H9 (cell line): Measurements from ENCODE around the gene LRRC8E. TPM values are rescaled to one million over a fixed set of nuclear protein-coding genes. Genes with fewer than 3 reads are reported as not detected.
A peak's percentile ranks its signal among the peaks of the same experiment; 100 is the strongest.

ENCODE experiments used
- DNase-seq: peaks from one replicate; pipeline ENCODE4 v3.0.0-alpha.2; 2017
- H2AFZ ChIP-seq: one replicate; pipeline ENCODE4 v1.6.1; 2013; ENCODE audit warnings: mild to moderate bottlenecking, low read length, control low read depth, moderate library complexity
- H2AK5ac ChIP-seq: 2 replicates; pipeline ENCODE4 v1.6.1; 2013; ENCODE audit warnings: low read length, control low read depth, mixed read lengths; ENCODE audit not compliant: insufficient read length
- H2BK120ac ChIP-seq: one replicate; pipeline ENCODE4 v1.6.1; 2013; ENCODE audit warnings: low read depth, mild to moderate bottlenecking, low read length, control low read depth, inconsistent platforms; ENCODE audit not compliant: poor library complexity, severe bottlenecking
- H2BK12ac ChIP-seq: 2 replicates; pipeline ENCODE4 v1.6.1; 2013; ENCODE audit warnings: low read length, control low read depth, mixed read lengths, low read depth; ENCODE audit not compliant: insufficient read length
- H2BK15ac ChIP-seq: 2 replicates; pipeline ENCODE4 v1.6.1; 2013; ENCODE audit warnings: low read depth, low read length, control low read depth
- H2BK20ac ChIP-seq: one replicate; pipeline ENCODE4 v1.6.1; 2013; ENCODE audit warnings: low read depth, mild to moderate bottlenecking, low read length, control low read depth, inconsistent platforms; ENCODE audit not compliant: poor library complexity, severe bottlenecking
- H2BK5ac ChIP-seq: 2 replicates; pipeline ENCODE4 v1.6.1; 2013; ENCODE audit warnings: low read length, control low read depth, mixed read lengths; ENCODE audit not compliant: insufficient read length
- H3K14ac ChIP-seq: 2 replicates; pipeline ENCODE4 v1.6.1; 2013; ENCODE audit warnings: low read length, control low read depth; ENCODE audit not compliant: insufficient read depth
- H3K18ac ChIP-seq: 2 replicates; pipeline ENCODE4 v1.6.1; 2013; ENCODE audit warnings: low read depth, mild to moderate bottlenecking, mixed read lengths, low read length, control low read depth; ENCODE audit not compliant: insufficient read length
- H3K23ac ChIP-seq: 2 replicates; pipeline ENCODE4 v1.6.1; 2013; ENCODE audit warnings: low read length, control low read depth, mixed read lengths, low read depth; ENCODE audit not compliant: insufficient read length
- H3K23me2 ChIP-seq: 2 replicates; pipeline ENCODE4 v1.6.1; 2013; ENCODE audit warnings: low read depth, mild to moderate bottlenecking, mixed read lengths, low read length, control low read depth; ENCODE audit not compliant: insufficient read length, poor library complexity, severe bottlenecking
- H3K27ac ChIP-seq: 2 replicates; pipeline ENCODE4 v1.5.1; 2013; ENCODE audit warnings: low read length, control low read depth, mixed read lengths, low read depth; ENCODE audit not compliant: insufficient read length
- H3K27me3 ChIP-seq: 2 replicates; pipeline ENCODE4 v1.6.1; 2013; ENCODE audit warnings: low read length, control low read depth, inconsistent platforms; ENCODE audit not compliant: insufficient read depth
- H3K4ac ChIP-seq: 2 replicates; pipeline ENCODE4 v1.6.1; 2013; ENCODE audit warnings: low read depth, mild to moderate bottlenecking, control low read depth, inconsistent platforms, low read length, moderate library complexity
- H3K4me1 ChIP-seq: 2 replicates; pipeline ENCODE4 v1.6.1; 2013; ENCODE audit warnings: low read length, control low read depth, inconsistent platforms; ENCODE audit not compliant: insufficient read depth
- H3K4me2 ChIP-seq: 2 replicates; pipeline ENCODE4 v1.6.1; 2013; ENCODE audit warnings: low read length, control low read depth, mixed read lengths; ENCODE audit not compliant: insufficient read length, insufficient read depth
- H3K56ac ChIP-seq: 2 replicates; pipeline ENCODE4 v1.6.1; 2013; ENCODE audit warnings: low read depth, mild to moderate bottlenecking, mixed read lengths, low read length, control low read depth; ENCODE audit not compliant: insufficient read length
- H3K79me1 ChIP-seq: 2 replicates; pipeline ENCODE4 v1.6.1; 2013; ENCODE audit warnings: low read depth, mild to moderate bottlenecking, moderate library complexity, low read length, control low read depth, inconsistent platforms; ENCODE audit not compliant: insufficient read depth, poor library complexity, severe bottlenecking
- H3K79me2 ChIP-seq: 2 replicates; pipeline ENCODE4 v1.6.1; 2013; ENCODE audit warnings: low read length, control low read depth, inconsistent platforms; ENCODE audit not compliant: insufficient read depth
- H3K9ac ChIP-seq: 2 replicates; pipeline ENCODE4 v1.6.1; 2013; ENCODE audit warnings: low read length, control low read depth, mixed read lengths; ENCODE audit not compliant: insufficient read length; ENCODE audit errors: extremely low read depth
- H3K9me3 ChIP-seq: one replicate; pipeline ENCODE4 v1.6.1; 2013; ENCODE audit warnings: low read depth, low read length, inconsistent platforms; ENCODE audit not compliant: control insufficient read depth
- H3T11ph ChIP-seq: one replicate; pipeline ENCODE4 v1.6.1; 2013; ENCODE audit warnings: mild to moderate bottlenecking, low read length, control low read depth, inconsistent platforms
- H4K20me1 ChIP-seq: one replicate; pipeline ENCODE4 v1.6.1; 2013; ENCODE audit not compliant: control insufficient read depth, insufficient read length, insufficient read depth
- H4K5ac ChIP-seq: 2 replicates; pipeline ENCODE4 v1.6.1; 2013; ENCODE audit warnings: low read depth, mild to moderate bottlenecking, mixed read lengths, low read length, control low read depth; ENCODE audit not compliant: insufficient read length
- H4K8ac ChIP-seq: replicated peaks from 2 replicates; pipeline ENCODE4 v1.6.1; 2013; ENCODE audit warnings: low read length, control low read depth, mixed read lengths, low read depth; ENCODE audit not compliant: insufficient read length
- H4K91ac ChIP-seq: 2 replicates; pipeline ENCODE4 v1.6.1; 2013; ENCODE audit warnings: low read depth, mild to moderate bottlenecking, moderate library complexity, mixed read lengths, low read length, control low read depth; ENCODE audit not compliant: insufficient read length
- H3K27ac Mint-ChIP-seq, 3 experiments: 2 replicates in 2 of 3; 3 replicates in 1 of 3; pipeline ENCODE4 v1.8.0; 2020 to 2021; ENCODE audit warnings: mixed read lengths in 3 of 3, mild to moderate bottlenecking in 1 of 3, moderate library complexity in 1 of 3
- H3K27me3 Mint-ChIP-seq: 2 replicates; pipeline ENCODE4 v1.8.0; 2021; ENCODE audit warnings: low read depth, mild to moderate bottlenecking, moderate library complexity, mixed read lengths
- H3K36me3 Mint-ChIP-seq, 3 experiments: 2 replicates in 2 of 3; 3 replicates in 1 of 3; pipeline ENCODE4 v1.8.0; 2020 to 2021; ENCODE audit warnings: low read depth in 3 of 3, mixed read lengths in 3 of 3; ENCODE audit not compliant: insufficient read depth in 1 of 3
- H3K4me1 Mint-ChIP-seq, 2 experiments: 2 replicates each; pipeline ENCODE4 v1.8.0; 2020; ENCODE audit warnings: mixed read lengths in 2 of 2
- H3K4me3 Mint-ChIP-seq, 2 experiments: 2 replicates in 1 of 2; 3 replicates in 1 of 2; pipeline ENCODE4 v1.8.0; 2020 to 2021; ENCODE audit warnings: mild to moderate bottlenecking in 2 of 2, mixed read lengths in 2 of 2, moderate library complexity in 1 of 2
- H3K9me3 Mint-ChIP-seq, 2 experiments: 2 replicates in 1 of 2; 3 replicates in 1 of 2; pipeline ENCODE4 v1.8.0; 2020; ENCODE audit warnings: mild to moderate bottlenecking in 2 of 2, mixed read lengths in 2 of 2, moderate library complexity in 1 of 2
- WGBS: extraction: QIAGEN DNeasy Blood & Tissue Kit; methylation state at CpG from one replicate; pipeline ENCODE4 v1.1.7; 2013; ENCODE audit warnings: missing lambda C conversion rate, low lambda C conversion rate, mixed read lengths; ENCODE audit not compliant: insufficient read length; ENCODE audit errors: extremely low coverage; 5-methylcytosine and 5-hydroxymethylcytosine counted together
- total RNA-seq: library from RNA; stranded (reverse); gene quantifications from 2 replicates; pipeline ENCODE4 v1.2.1, GENCODE V29; 2021
- TF ChIP-seq, protein P1 (sequence below): fragments of 200-600 bp; sonication (generic); conservative IDR thresholded peaks from 3 replicates; pipeline ENCODE4 v1.8.0; 2021; ENCODE audit warnings: antibody characterized with exemption, mild to moderate bottlenecking

LRRC8E gene
- total RNA-seq, 1 experiment from 2014 or later = 4.8 TPM

- Histone ChIP-seq H4K91ac (no peak overlapping the region), H3T11ph (no peak overlapping the region), H3K79me2 (no peaks in the 10 kb centered on the region), H2BK5ac (no peak overlapping the region), H3K4me2 (no peak overlapping the region), H3K56ac (no peak overlapping the region), H3K27ac (no peak overlapping the region), H2AK5ac (no peak overlapping the region), H2BK12ac (no peak overlapping the region), H3K79me1 (no peaks in the 10 kb centered on the region), H3K9me3 (no peaks in the 10 kb centered on the region), H3K23ac (no peak overlapping the region), H2BK120ac (no peak overlapping the region), H4K8ac (no peak overlapping the region), H2BK15ac (no peak overlapping the region), H3K14ac (no peak overlapping the region), H2AFZ (no peak overlapping the region), H2BK20ac (no peak overlapping the region), H3K9ac (no peak overlapping the region), H3K18ac (no peak overlapping the region), H4K5ac (no peak overlapping the region), H3K27me3 (no peaks in the 10 kb centered on the region), H3K23me2 (peaks cover 4% of the 10 kb centered on the region), H4K20me1 (no peaks in the 10 kb centered on the region), H3K4me1 (0 out of 2 replicates have a peak, but pooled peaks cover 4% of the 10 kb centered on the region), H3K4ac (no peak overlapping the region)
- Mint-ChIP-seq H3K4me1 (peaks cover 15 to 22% of the 10 kb centered on the region in 2 experiments), H3K9me3 (no peaks in the 10 kb centered on the region; a peak in 1 of 5 replicates), H3K4me3 (peak overlapping the region in 1 of 2 experiments; percentile 68; a peak in 3 of 5 replicates), H3K27me3 (peaks cover 8% of the 10 kb centered on the region), H3K36me3 (peaks cover 5 to 27% (median 12%) of the 10 kb centered on the region in 3 experiments; a peak in 5 of 7 replicates), H3K27ac (no peak overlapping the region)
- TF ChIP-seq, protein P1, sequence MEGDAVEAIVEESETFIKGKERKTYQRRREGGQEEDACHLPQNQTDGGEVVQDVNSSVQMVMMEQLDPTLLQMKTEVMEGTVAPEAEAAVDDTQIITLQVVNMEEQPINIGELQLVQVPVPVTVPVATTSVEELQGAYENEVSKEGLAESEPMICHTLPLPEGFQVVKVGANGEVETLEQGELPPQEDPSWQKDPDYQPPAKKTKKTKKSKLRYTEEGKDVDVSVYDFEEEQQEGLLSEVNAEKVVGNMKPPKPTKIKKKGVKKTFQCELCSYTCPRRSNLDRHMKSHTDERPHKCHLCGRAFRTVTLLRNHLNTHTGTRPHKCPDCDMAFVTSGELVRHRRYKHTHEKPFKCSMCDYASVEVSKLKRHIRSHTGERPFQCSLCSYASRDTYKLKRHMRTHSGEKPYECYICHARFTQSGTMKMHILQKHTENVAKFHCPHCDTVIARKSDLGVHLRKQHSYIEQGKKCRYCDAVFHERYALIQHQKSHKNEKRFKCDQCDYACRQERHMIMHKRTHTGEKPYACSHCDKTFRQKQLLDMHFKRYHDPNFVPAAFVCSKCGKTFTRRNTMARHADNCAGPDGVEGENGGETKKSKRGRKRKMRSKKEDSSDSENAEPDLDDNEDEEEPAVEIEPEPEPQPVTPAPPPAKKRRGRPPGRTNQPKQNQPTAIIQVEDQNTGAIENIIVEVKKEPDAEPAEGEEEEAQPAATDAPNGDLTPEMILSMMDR = no peak
- no CpG with 5 or more reads among the region's 12 CpGs for WGBS
- DNase-seq = no peak
Observed at GRCh38 chr19:7924241-7924640, 35.9 kb downstream of the LRRC8E start.
